Measurements from ENCODE around the gene KIF2C. TPM values are rescaled to one million over a fixed set of nuclear protein-coding genes. Genes with fewer than 3 reads are reported as not detected.

KIF2C gene
- total RNA-seq, 3 donors from 2014 or later (not counting 1 experiment from before 2014, with no cell fraction given), result 0.59 to 1.3 (median 0.93) TPM

GRCh38 chr1:44694863-44695478 lies 44.7 kb upstream of the KIF2C start:
- Mint-ChIP-seq H3K4me3 (no peak overlapping the region), H3K36me3 (no peaks in the 10 kb centered on the region), H3K4me1 (peaks cover 26 to 29% of the 10 kb centered on the region in 2 donors), H3K9me3 (no peaks in the 10 kb centered on the region), H3K27ac (peak overlapping the region; percentile 91 to 96), H3K27me3 (ENCODE audit: low read depth in 2 of 2) (no peaks in the 10 kb centered on the region)
- intact Hi-C loops (cut with micrococcal nuclease), result no loop called here
- DNase-seq (no peak), ATAC-seq (no peak)
- no peak overlapping the region for H3K27ac ChIP-seq (ENCODE audit: low read length)
- TF ChIP-seq CTCF (IDR thresholded peaks at IDR 0.05), result no peak
- no peaks in the 10 kb centered on the region for H3K27me3 ChIP-seq (ENCODE audit: control insufficient read depth, insufficient read depth, low read length)
- no peaks in the 10 kb centered on the region for H3K9me3 ChIP-seq (ENCODE audit: control insufficient read depth, insufficient read depth, low read length)
- no peak overlapping the region for H3K4me3 ChIP-seq (ENCODE audit: low read length)
- peaks cover 31% of the 10 kb centered on the region for H3K4me1 ChIP-seq (ENCODE audit: control insufficient read depth, insufficient read depth, low read length)
- H3K36me3 ChIP-seq (ENCODE audit: control insufficient read depth, insufficient read depth, low read length), result no peaks in the 10 kb centered on the region
- WGBS (ENCODE audit: insufficient coverage), result 77% methylated on average over 7 of the region's 7 CpGs

- no peak for TF ChIP-seq CTCF (IDR thresholded peaks at IDR 0.05)
- 98% methylated on average over 4 of the region's 4 CpGs for WGBS (ENCODE audit: insufficient coverage)
- H3K27me3 ChIP-seq (ENCODE audit: control insufficient read depth, insufficient read depth, low read length), result no peaks in the 10 kb centered on the region
These were observed 44.0 kb upstream of the KIF2C start for GRCh38 chr1:44695671-44696070.

GRCh38 chr1:44696101-44696500 lies 43.5 kb upstream of the KIF2C start:
- Histone ChIP-seq H3K36me3 (ENCODE audit: control insufficient read depth, insufficient read depth, low read length) (no peaks in the 10 kb centered on the region), H3K4me3 (ENCODE audit: low read length) (no peak overlapping the region), H3K9me3 (ENCODE audit: control insufficient read depth, insufficient read depth, low read length) (no peaks in the 10 kb centered on the region), H3K4me1 (ENCODE audit: control insufficient read depth, insufficient read depth, low read length) (peaks cover 31% of the 10 kb centered on the region), H3K27ac (ENCODE audit: low read length) (peak overlapping the region; percentile 72), H3K27me3 (ENCODE audit: control insufficient read depth, insufficient read depth, low read length) (no peaks in the 10 kb centered on the region)
- no peak for TF ChIP-seq CTCF (IDR thresholded peaks at IDR 0.05)
- WGBS (ENCODE audit: insufficient coverage), result 87% methylated on average over 2 of the region's 3 CpGs
- DNase-seq (no peak), ATAC-seq (no peak)
- no peaks in the 10 kb centered on the region for H3K9me3 Mint-ChIP-seq
- no peaks in the 10 kb centered on the region for H3K27me3 Mint-ChIP-seq (ENCODE audit: low read depth in 2 of 2)
- no peaks in the 10 kb centered on the region for H3K36me3 Mint-ChIP-seq
- peak overlapping the region; percentile 28 for H3K4me3 Mint-ChIP-seq
- peak overlapping the region; percentile 91 to 96 for H3K27ac Mint-ChIP-seq
- intact Hi-C loops (cut with micrococcal nuclease), result no loop called here
- H3K4me1 Mint-ChIP-seq, result peaks cover 26 to 29% of the 10 kb centered on the region in 2 donors

More at GRCh38 chr1:44695671-44696070, 44.0 kb upstream of the KIF2C start:
- H3K36me3 ChIP-seq (ENCODE audit: control insufficient read depth, insufficient read depth, low read length), result no peaks in the 10 kb centered on the region
- DNase-seq, result no peak
- no peaks in the 10 kb centered on the region for H3K27me3 Mint-ChIP-seq (ENCODE audit: low read depth in 2 of 2)
- H3K36me3 Mint-ChIP-seq, result no peaks in the 10 kb centered on the region
- H3K4me3 Mint-ChIP-seq, result no peak overlapping the region
- H3K4me3 ChIP-seq (ENCODE audit: low read length), result no peak overlapping the region
- intact Hi-C loops (cut with micrococcal nuclease), result no loop called here
- no peak overlapping the region for H3K27ac ChIP-seq (ENCODE audit: low read length)
- peaks cover 26 to 29% of the 10 kb centered on the region in 2 donors for H3K4me1 Mint-ChIP-seq
- H3K27ac Mint-ChIP-seq, result peak overlapping the region; percentile 91 to 96
- ATAC-seq, result no peak
- no peaks in the 10 kb centered on the region for H3K9me3 ChIP-seq (ENCODE audit: control insufficient read depth, insufficient read depth, low read length)
- no peaks in the 10 kb centered on the region for H3K9me3 Mint-ChIP-seq
- H3K4me1 ChIP-seq (ENCODE audit: control insufficient read depth, insufficient read depth, low read length), result peaks cover 31% of the 10 kb centered on the region

Data from natural killer cell (primary cell).